Activated CD8-positive, alpha-beta T cell treated with anti-CD3 and anti-CD28 coated beads for 36 hours (primary cell): ENCODE data around the gene CLCN4. TPM values are rescaled to one million over a fixed set of nuclear protein-coding genes. Genes with fewer than 3 reads are reported as not detected.

Source experiments
- ATAC-seq: fragments of 200-7000 bp; cut with Tn5 transposase; one replicate; pipeline ENCODE4 v1.10.0; 2021; ENCODE audit warnings: mild to moderate bottlenecking, moderate library complexity
- CTCF ChIA-PET: fragments of 350-600 bp; sonication (Branson Sonifier 250); formaldehyde crosslinking; loops from one replicate; lab custom pipeline; 2021; ENCODE audit warnings: antibody characterized with exemption; lab: Charles Lee
- POLR2A ChIA-PET: fragments of 350-600 bp; sonication (Branson Sonifier 250); formaldehyde crosslinking; loops from one replicate; lab custom pipeline; 2021; ENCODE audit warnings: antibody characterized with exemption; lab: Charles Lee
- DNase-seq: peaks from one replicate; pipeline ENCODE4 v3.0.0-alpha.2; 2020
- H3K27ac Mint-ChIP-seq: one replicate; pipeline ENCODE4 v1.8.0; 2021; ENCODE audit warnings: mild to moderate bottlenecking, mixed read lengths
- H3K27me3 Mint-ChIP-seq: one replicate; pipeline ENCODE4 v1.8.0; 2021; ENCODE audit warnings: mixed read lengths
- H3K36me3 Mint-ChIP-seq: one replicate; pipeline ENCODE4 v1.8.0; 2021; ENCODE audit warnings: low read depth, mixed read lengths
- H3K4me1 Mint-ChIP-seq: one replicate; pipeline ENCODE4 v1.8.0; 2021; ENCODE audit warnings: low read depth, mixed read lengths
- H3K4me3 Mint-ChIP-seq: one replicate; pipeline ENCODE4 v1.8.0; 2021; ENCODE audit warnings: mild to moderate bottlenecking, moderate library complexity, mixed read lengths
- H3K9me3 Mint-ChIP-seq: one replicate; pipeline ENCODE4 v1.8.0; 2021; ENCODE audit warnings: mixed read lengths
- intact Hi-C: fragments of 100-400 bp; cut with micrococcal nuclease; formaldehyde crosslinking; loops from one replicate; pipeline ENCODE4 v1.10.0; 2022
- total RNA-seq, 2 experiments: library from RNA; stranded (reverse); gene quantifications; one replicate each; pipeline ENCODE4 v1.2.3, GENCODE V29; 2021
- TF ChIP-seq, protein P1 (sequence below): fragments of 200-600 bp; IDR thresholded peaks from one replicate; pipeline ENCODE4 v1.8.0; 2022; ENCODE audit warnings: antibody characterized with exemption, mild to moderate bottlenecking

The CLCN4 gene
- total RNA-seq, 2 experiments from 2014 or later: not detected

DNA sequence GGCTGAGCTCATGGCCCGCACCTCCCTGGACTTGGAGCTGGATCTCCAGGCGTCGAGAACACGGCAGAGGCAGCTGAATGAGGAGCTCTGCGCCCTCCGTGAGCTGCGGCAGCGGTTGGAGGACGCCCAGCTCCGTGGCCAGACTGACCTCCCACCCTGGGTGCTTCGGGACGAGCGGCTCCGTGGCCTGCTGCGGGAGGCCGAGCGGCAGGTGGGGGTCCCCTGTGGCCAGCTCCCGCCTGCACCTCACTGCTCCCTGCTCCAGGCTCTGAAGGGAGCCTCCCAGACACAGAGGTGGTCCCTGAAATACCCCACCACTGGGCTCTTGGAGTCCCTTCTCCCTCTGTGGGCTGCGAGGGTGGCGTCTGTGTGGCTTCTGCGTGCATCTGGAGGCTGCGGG is 18.0 kb upstream of the CLCN4 start:
- DNase-seq (no peak), ATAC-seq (no peak)
- Mint-ChIP-seq H3K9me3 (no peaks in the 10 kb centered on the region), H3K4me1 (no peaks in the 10 kb centered on the region), H3K36me3 (no peaks in the 10 kb centered on the region), H3K27me3 (no peaks in the 10 kb centered on the region), H3K27ac (no peak overlapping the region), H3K4me3 (no peak overlapping the region)
- CTCF ChIA-PET: interaction anchor here (2.2 kb wide), 1 partner anchor 19 kb away, joined by 5 read pairs; no protein-coding TSS in a partner anchor
- TF ChIP-seq, protein P1, sequence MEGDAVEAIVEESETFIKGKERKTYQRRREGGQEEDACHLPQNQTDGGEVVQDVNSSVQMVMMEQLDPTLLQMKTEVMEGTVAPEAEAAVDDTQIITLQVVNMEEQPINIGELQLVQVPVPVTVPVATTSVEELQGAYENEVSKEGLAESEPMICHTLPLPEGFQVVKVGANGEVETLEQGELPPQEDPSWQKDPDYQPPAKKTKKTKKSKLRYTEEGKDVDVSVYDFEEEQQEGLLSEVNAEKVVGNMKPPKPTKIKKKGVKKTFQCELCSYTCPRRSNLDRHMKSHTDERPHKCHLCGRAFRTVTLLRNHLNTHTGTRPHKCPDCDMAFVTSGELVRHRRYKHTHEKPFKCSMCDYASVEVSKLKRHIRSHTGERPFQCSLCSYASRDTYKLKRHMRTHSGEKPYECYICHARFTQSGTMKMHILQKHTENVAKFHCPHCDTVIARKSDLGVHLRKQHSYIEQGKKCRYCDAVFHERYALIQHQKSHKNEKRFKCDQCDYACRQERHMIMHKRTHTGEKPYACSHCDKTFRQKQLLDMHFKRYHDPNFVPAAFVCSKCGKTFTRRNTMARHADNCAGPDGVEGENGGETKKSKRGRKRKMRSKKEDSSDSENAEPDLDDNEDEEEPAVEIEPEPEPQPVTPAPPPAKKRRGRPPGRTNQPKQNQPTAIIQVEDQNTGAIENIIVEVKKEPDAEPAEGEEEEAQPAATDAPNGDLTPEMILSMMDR: no peak
- POLR2A ChIA-PET: no interaction called here
- intact Hi-C loops: no loop called here

- Mint-ChIP-seq H3K9me3 (no peaks in the 10 kb centered on the region), H3K36me3 (peaks cover 1% of the 10 kb centered on the region), H3K4me1 (no peaks in the 10 kb centered on the region), H3K27me3 (no peaks in the 10 kb centered on the region), H3K27ac (no peak overlapping the region), H3K4me3 (no peak overlapping the region)
- ChIA-PET CTCF (no interaction called here), POLR2A (no interaction called here)
- ATAC-seq: no peak
- intact Hi-C loops: no loop called here
- DNase-seq: no peak
- TF ChIP-seq, protein P1: no peak
Observed at GRCh38 chrX:10140264-10140663, 16.5 kb upstream of the CLCN4 start.

GRCh38 chrX:10142041-10142599 is 14.7 kb upstream of the CLCN4 start:
- peaks cover 6% of the 10 kb centered on the region for H3K36me3 Mint-ChIP-seq
- H3K4me3 Mint-ChIP-seq: no peak overlapping the region
- TF ChIP-seq, protein P1: no peak
- no peaks in the 10 kb centered on the region for H3K9me3 Mint-ChIP-seq
- POLR2A ChIA-PET: no interaction called here
- H3K27ac Mint-ChIP-seq: no peak overlapping the region
- intact Hi-C loops: no loop called here
- ATAC-seq (no peak), DNase-seq (no peak)
- CTCF ChIA-PET: interaction anchor here (0.6 to 1.2 kb wide), 2 partner anchors 22 to 48 kb away, joined by 3 to 4 read pairs; no protein-coding TSS in a partner anchor
- H3K4me1 Mint-ChIP-seq: no peaks in the 10 kb centered on the region
- H3K27me3 Mint-ChIP-seq: no peaks in the 10 kb centered on the region

GRCh38 chrX:10143071-10143983 is 13.4 kb upstream of the CLCN4 start:
- CTCF ChIA-PET: no interaction called here
- no peak overlapping the region for H3K4me3 Mint-ChIP-seq
- H3K27ac Mint-ChIP-seq: no peak overlapping the region

More at GRCh38 chrX:10143071-10143983, 13.4 kb upstream of the CLCN4 start:
- H3K9me3 Mint-ChIP-seq: no peaks in the 10 kb centered on the region
- TF ChIP-seq, protein P1: no peak
- DNase-seq (no peak), ATAC-seq (no peak)
- H3K4me1 Mint-ChIP-seq: no peaks in the 10 kb centered on the region
- peaks cover 6% of the 10 kb centered on the region for H3K36me3 Mint-ChIP-seq
- H3K27me3 Mint-ChIP-seq: no peaks in the 10 kb centered on the region
- intact Hi-C loops: no loop called here
- POLR2A ChIA-PET: no interaction called here
